Breast epithelium (tissue), 3 donors: ENCODE data around the gene HIVEP3.

ENCODE experiments used
- CTCF ChIP-seq, 3 donors: fragments of 450-650 bp; IDR thresholded peaks; one replicate each; pipeline ENCODE4 v1.5.1; 2016 to 2017; ENCODE audit warnings: antibody characterized with exemption in 3 of 3, mild to moderate bottlenecking in 3 of 3, moderate library complexity in 3 of 3
- POLR2A ChIP-seq: fragments of 450-650 bp; IDR thresholded peaks from one replicate; pipeline ENCODE4 v1.6.1; 2016; ENCODE audit warnings: antibody characterized with exemption, mild to moderate bottlenecking, moderate library complexity
- POLR2AphosphoS5 ChIP-seq, 3 donors: sonication (generic); formaldehyde crosslinking; IDR thresholded peaks; one replicate each; pipeline ENCODE4 v1.6.1; 2017; ENCODE audit warnings: antibody characterized with exemption in 3 of 3

GRCh38 chr1:41698916-41699860, 219.5 kb downstream of the HIVEP3 start:
- TF ChIP-seq POLR2A, result no peak
- TF ChIP-seq CTCF (IDR thresholded peaks at IDR 0.05), result no peak
- TF ChIP-seq POLR2AphosphoS5 (IDR thresholded peaks at IDR 0.05), result no peak
